GM12878 (cell line): ENCODE results near the gene SCNN1G.

ENCODE experiments used
- CHD1 ChIP-seq: IDR thresholded peaks from 2 replicates; pipeline ENCODE4 v1.6.1; 2012; ENCODE audit warnings: low read depth, low read length, improper control_type of control experiment
- CHD4 ChIP-seq: fragments of 200-600 bp; sonication (generic); IDR thresholded peaks from 2 replicates; pipeline ENCODE4 v1.6.1; 2016; ENCODE audit warnings: mild to moderate bottlenecking
- EZH2 ChIP-seq: IDR thresholded peaks from 2 replicates; pipeline ENCODE4 v1.6.1; 2012; ENCODE audit warnings: low read depth, mild to moderate bottlenecking, control low read depth, inconsistent platforms, low read length, borderline replicate concordance; ENCODE audit not compliant: control insufficient read depth
- NRF1 ChIP-seq: conservative IDR thresholded peaks from 2 replicates; pipeline ENCODE4 v1.6.1; 2011; ENCODE audit warnings: mild to moderate bottlenecking, low read depth, low read length, improper control_type of control experiment
- POLR2A ChIP-seq: IDR thresholded peaks from 2 replicates; pipeline ENCODE4 v1.6.1; 2011; ENCODE audit warnings: low read depth, mild to moderate bottlenecking, low read length
- POLR2AphosphoS2 ChIP-seq: IDR thresholded peaks from 2 replicates; pipeline ENCODE4 v1.6.1; 2011; ENCODE audit warnings: low read depth, mild to moderate bottlenecking, low read length, improper control_type of control experiment, moderate library complexity
- RBBP5 ChIP-seq: fragments of 200-600 bp; sonication (generic); conservative IDR thresholded peaks from 2 replicates; pipeline ENCODE4 v1.6.1; 2016
- ZNF274 ChIP-seq: IDR thresholded peaks from one replicate; pipeline ENCODE4 v1.8.0; 2011; ENCODE audit not compliant: insufficient read length, insufficient read depth
- TF ChIP-seq, protein P1 (sequence below), 3 experiments: IDR thresholded peaks in 2 of 3; conservative IDR thresholded peaks in 1 of 3; 2 replicates each; pipeline ENCODE4 v1.5.1; 2011; ENCODE audit warnings: low read depth in 3 of 3, low read length in 3 of 3, mild to moderate bottlenecking in 3 of 3, control low read depth in 2 of 3, moderate library complexity in 2 of 3, inconsistent platforms in 1 of 3, mixed read lengths in 1 of 3; ENCODE audit not compliant: control insufficient read depth in 2 of 3, insufficient read depth in 1 of 3; ENCODE audit errors: extremely low read depth in 1 of 3

GRCh38 chr16:23141033-23141432 is 41.5 kb upstream of the SCNN1G start:
- TF ChIP-seq, protein P1, sequence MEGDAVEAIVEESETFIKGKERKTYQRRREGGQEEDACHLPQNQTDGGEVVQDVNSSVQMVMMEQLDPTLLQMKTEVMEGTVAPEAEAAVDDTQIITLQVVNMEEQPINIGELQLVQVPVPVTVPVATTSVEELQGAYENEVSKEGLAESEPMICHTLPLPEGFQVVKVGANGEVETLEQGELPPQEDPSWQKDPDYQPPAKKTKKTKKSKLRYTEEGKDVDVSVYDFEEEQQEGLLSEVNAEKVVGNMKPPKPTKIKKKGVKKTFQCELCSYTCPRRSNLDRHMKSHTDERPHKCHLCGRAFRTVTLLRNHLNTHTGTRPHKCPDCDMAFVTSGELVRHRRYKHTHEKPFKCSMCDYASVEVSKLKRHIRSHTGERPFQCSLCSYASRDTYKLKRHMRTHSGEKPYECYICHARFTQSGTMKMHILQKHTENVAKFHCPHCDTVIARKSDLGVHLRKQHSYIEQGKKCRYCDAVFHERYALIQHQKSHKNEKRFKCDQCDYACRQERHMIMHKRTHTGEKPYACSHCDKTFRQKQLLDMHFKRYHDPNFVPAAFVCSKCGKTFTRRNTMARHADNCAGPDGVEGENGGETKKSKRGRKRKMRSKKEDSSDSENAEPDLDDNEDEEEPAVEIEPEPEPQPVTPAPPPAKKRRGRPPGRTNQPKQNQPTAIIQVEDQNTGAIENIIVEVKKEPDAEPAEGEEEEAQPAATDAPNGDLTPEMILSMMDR (IDR thresholded peaks at IDR 0.05 in 2 of 3, conservative IDR thresholded peaks at IDR 0.05 in 1 of 3; ENCODE audit: control insufficient read depth in 2 of 3, extremely low read depth in 1 of 3, insufficient read depth in 1 of 3, low read depth in 3 of 3, low read length in 3 of 3), result no peak
- no peak for TF ChIP-seq CHD1
- TF ChIP-seq EZH2, result no peak
- no peak for TF ChIP-seq POLR2AphosphoS2
- TF ChIP-seq POLR2A, result no peak
- TF ChIP-seq CHD4, result no peak
- no peak for TF ChIP-seq RBBP5
- TF ChIP-seq ZNF274, result no peak
- TF ChIP-seq NRF1, result no peak
